IgD-negative memory B cell (primary cell): ENCODE measurements around the gene PACC1. TPM values are rescaled to one million over a fixed set of nuclear protein-coding genes. Genes with fewer than 3 reads are reported as not detected.

Experiments used
- polyA plus RNA-seq: library from polyadenylated mRNA; unstranded; fragments of 300-500 nt; fragmentation: Illumina TruSeq; gene quantifications from one replicate; pipeline ENCODE4 v1.2.3, GENCODE V29; 2021

PACC1 gene
- polyA plus RNA-seq, 1 donor from 2014 or later: 14.7 TPM

Other genes starting within 250 kb of the PACC1 start
- 25.1 TPM for gene PPP2R5A, start 129.5 kb downstream of the PACC1 start, polyA plus RNA-seq
- gene NENF, start 18.0 kb upstream of the PACC1 start, polyA plus RNA-seq: 35.7 TPM
- 0.73 TPM for gene ATF3, start 193.9 kb upstream of the PACC1 start, polyA plus RNA-seq